ENCODE measurements around the gene ITGA3.

The ITGA3 gene

DNA sequence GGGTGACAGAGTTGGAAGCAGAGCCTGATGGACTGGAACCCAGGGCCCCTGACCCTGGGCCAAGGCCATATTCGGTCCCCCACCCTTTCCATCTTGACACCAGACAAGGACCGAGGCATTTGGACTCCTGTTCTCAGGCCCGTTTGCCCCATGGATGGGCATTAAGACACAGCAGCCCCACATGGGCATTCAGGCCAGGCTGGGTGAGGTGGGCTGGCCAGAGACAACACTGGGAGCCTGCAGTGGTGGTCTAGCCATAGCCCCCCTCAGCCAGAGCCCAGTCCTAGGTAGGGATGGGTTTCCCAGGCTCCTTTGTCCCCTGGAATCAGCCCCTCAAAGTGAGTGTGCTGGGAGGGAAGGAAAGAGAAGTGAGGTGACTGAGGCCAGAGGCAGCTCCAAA is 40.8 kb downstream of the ITGA3 start:
- no peak for DNase-seq

- no peak for DNase-seq
These were observed 41.5 kb downstream of the ITGA3 start for GRCh38 chr17:50097455-50097854.

DNA sequence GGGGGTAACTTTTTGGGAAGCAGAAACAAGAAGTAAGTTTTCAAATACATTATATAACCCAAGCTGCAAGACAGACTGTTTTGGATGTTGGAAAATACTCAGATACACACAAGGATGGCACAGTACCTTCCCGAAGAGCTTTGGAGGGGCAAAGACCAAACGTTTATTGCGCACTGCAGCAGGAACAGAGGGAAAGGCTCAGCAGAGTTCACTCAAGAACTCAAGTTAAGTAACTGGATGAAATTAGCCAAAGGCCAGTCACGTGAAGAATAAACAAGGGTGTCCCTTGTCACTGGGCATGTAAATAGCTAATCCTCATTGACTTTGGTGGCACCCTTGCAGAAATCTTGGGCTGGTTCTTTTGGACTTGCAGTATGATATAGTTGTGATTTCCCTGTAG is 42.0 kb downstream of the ITGA3 start:
- no peak for DNase-seq

DNA sequence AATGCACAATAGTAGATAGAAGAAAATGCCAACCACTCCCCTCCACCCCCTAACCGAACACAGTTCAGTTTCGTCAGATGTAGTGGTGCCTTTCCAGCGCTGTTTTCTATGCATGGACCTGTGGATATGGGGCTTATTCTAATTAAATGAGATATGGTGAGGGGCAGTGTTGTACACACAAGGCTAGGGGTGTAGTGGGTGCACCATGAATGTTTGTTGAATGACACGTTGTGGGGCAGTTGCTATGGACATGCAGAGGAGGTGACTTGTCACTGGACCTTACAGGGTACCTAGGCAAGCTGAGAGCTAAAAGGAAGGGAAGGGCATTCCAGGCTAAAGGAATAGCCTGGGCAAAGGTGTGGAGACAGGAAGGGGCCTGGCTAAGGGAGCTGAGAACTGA is 42.7 kb downstream of the ITGA3 start:
- DNase-seq: no peak

DNA sequence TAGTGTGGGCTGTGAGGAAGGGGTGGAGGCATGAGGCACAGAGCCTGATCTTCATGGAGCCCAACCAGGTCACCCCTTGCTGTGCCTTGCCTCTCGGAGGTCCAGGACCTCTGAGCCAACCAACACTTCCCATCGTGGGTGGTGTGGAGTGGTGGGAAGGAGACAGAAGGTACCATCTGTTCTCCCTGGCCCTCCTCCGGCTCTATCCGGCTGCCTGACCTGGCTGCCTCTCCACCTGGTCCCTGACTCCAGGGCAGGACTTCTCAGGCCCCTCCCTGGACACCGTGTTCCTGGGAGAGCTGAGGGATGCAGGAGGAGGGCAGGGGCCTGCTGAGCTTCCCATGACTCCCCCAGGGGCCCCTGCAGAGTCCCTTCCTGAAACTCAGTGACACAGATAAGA is 43.1 kb downstream of the ITGA3 start:
- DNase-seq: no peak

DNA sequence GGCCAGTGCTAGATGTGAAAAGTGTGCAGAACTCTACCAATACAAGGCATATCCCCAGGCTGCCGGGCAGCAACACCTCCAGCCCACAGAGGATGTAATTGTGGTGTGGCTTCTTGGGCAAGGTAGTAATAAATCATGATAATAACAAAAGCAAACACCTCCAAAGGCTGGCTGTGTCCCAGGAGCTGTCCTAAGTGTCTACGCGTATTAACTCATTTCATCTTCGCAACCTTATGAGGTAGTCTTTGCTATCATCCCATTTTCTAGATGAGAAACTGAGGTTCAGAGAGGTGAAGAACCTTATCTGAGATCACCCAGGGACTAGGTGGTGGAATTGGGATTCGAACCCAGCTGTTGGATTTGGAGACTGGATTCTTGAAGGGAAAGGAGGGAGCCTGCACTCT is 44.6 kb downstream of the ITGA3 start:
- DNase-seq: no peak

DNA sequence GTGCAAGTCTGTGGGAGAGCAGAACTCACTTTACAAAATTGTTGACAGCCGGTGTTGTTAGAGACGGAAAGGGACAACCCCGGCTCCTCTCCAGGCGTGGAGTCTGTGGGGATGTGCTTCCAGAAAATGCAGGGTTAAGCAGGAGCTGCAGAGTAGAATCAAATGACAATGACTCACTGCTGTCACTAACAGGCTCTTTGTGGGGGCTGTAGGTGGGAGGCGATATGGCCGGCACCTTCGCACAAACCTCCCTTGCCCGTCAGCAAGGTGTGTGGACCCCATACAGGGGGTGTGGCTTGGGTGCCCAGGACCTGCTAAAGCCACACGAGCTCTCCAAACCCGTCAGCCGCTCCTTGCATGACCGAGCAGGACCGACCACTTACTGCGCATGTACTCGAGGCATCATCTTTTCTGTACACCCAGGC is 45.0 kb downstream of the ITGA3 start:
- DNase-seq: no peak

- DNase-seq: no peak
These were observed 45.6 kb downstream of the ITGA3 start for GRCh38 chr17:50101346-50102163.

GRCh38 chr17:50102164-50102991 is 46.5 kb downstream of the ITGA3 start:
- no peak for DNase-seq

DNA sequence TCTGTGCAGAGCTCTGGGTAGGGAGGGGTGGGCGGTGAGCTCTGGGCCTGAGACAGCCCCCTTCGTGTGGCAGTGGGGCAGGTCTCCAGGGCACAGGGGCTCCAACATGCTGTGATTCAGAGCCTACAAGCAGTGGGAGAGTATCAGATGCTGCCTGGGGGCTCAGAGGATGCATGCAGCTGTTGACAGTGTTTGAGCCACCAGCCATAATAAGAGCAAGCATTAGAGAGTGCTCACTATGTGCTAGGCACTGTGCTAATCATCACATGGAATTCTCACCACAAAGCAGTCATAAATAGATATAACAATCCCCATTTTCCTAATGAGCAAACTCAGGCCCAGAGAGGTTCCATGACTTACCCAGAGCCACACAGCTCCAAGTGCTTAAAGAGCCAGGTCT is 47.3 kb downstream of the ITGA3 start:
- no peak for DNase-seq

- DNase-seq: no peak
These were observed 48.0 kb downstream of the ITGA3 start for GRCh38 chr17:50103941-50104340.

DNA sequence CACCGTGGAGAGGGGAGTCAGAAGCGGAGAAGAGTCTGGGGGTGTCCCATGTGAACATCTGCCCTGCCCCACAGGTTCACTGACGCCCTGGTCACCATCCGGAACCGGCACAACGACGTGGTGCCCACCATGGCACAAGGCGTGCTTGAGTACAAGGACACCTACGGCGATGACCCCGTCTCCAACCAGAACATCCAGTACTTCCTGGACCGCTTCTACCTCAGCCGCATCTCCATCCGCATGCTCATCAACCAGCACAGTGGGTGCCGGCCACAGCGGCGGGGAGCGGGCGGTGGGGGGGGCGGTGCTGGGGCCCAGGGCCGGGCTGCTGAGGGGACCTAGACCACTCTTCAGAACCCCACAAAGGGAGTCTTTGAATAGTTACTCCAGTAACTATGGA is 49.9 kb downstream of the ITGA3 start:
- DNase-seq: no peak

DNA sequence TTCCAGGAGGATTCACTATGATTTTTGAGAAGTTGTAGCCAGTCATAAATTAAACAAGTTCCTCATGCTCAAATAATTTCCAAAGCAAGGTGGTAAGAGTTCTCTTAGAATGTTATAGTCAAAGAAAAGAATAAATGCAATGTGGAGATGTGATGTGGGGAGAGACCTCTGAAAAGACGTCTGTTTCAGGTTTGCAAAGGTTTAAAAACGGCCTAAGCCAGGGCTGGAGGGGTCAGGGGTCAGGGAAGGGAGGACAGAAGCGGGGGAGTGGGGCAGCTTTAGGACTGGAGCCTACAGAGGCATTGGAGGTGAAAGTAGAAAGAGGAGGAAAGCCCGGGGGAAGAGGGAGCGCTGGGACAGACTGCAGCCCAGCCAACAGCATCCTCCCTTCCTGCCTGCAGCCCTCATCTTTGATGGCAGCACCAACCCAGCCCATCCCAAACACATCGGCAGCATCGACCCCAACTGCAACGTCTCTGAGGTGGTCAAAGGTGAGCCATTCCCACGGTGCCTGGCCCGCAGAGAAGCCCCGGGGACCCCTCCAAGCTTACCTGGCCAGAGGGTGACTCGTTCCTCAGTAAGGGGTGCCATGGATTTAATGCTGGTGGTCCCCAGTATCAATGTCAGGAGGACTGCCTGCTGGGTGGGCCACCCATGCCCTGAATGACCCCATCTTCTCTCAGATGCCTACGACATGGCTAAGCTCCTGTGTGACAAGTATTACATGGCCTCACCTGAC is 50.7 kb downstream of the ITGA3 start:
- DNase-seq: no peak

DNA sequence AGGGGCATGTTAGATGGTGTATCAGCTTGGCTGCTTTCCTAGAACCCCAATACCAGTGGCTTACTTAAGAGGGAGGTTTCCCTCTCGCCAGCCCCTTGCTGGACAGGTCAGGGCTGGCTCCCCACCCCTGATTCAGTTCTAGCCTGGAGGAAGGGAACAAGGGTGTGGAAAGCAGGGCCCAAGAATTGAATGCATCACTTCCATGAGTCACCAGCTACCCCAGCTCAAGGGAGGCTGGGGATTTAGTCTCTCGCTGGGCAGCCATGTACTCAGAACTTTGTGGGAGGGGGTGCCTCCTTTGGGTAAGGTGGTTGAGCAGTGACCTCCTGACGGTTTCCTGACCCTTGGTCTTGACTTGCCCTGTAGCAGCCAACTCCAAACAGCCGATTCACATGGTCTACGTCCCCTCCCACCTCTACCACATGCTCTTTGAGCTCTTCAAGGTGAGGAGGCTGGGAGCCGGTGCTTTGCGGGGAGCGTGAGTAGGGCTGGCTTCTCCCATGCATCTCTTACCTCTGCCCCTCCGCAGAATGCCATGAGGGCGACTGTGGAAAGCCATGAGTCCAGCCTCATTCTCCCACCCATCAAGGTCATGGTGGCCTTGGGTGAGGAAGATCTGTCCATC is 52.0 kb downstream of the ITGA3 start:
- DNase-seq: no peak

DNA sequence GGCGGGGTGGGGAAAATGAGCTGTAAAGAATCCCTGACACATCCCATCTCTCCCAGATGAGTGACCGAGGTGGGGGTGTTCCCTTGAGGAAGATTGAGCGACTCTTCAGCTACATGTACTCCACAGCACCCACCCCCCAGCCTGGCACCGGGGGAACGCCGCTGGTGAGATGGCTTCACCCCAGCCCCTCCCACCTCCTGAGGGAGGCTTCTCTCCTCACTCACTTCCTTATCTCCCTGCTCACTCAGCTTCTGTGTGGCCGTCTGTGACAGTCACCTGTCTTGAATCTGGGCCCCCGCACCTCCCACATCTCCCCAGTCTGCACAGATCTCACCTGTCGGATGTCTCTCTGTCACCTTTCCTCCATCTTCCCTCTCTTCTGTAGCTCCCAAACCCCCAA is 52.6 kb downstream of the ITGA3 start:
- DNase-seq: no peak

DNA sequence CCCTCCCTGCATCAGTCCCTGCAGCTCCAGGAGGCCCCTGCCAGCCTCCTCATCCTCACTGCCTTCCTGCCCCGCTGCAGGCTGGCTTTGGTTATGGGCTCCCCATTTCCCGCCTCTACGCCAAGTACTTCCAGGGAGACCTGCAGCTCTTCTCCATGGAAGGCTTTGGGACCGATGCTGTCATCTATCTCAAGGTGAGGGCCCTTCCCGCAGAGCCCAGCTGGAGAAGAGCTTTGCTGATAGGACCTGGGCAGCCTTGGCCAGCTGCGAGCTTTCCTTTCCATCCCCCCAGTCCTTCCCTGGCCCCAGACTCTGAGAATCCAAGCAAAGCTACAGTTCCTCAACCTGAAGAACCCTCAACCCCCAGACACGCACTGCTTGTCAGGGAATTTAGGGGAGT is 53.3 kb downstream of the ITGA3 start:
- DNase-seq: no peak

DNA sequence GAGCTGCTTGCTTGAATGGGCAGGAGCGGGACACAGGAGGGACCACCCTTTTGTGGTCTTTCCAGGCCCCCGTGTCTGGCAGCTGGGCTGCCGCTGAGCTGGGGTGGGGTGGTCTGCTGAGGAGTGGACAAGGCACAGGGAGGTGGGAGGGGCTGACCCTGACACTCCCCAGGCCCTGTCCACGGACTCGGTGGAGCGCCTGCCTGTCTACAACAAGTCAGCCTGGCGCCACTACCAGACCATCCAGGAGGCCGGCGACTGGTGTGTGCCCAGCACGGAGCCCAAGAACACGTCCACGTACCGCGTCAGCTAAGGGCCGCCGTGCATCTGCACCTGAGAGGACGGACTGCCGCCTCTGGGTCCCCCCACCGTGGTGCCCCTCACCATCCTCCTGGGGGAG is 53.9 kb downstream of the ITGA3 start:
- DNase-seq: no peak

DNA sequence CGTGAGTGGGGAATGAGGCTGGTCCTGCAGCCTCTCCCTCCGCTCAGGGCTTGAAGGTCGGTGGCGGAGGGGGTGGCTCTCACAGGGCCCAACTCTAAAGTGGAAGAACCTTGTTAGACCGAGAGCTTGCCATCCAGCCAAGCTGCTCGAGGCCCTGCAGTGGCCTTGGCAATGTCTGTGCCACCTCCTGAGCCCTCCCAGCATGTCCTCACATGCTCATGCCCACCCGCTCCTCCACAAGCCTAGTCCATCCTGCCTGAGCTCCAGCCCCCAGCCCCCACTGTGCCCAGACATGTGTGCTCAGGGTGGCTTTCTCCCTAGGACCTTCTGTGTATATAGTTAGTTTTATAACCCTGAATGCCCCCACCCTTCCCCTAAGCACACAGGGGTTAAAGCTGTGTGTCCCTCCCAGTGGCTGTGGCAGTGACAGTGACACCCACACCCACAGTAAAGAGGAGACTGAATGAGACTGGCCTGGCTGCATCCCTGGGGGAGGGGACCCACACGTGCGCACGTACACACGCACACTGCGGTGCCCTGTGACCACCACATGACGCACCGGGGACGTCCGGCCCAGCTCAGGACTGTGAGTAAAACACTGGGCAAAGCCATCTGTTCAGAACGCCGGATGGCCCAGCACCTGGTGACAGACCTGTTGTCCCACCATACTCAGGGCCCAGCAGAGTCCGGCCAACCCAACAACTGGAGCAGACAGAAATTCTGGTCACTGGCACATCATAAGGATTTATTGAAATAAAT is 54.9 kb downstream of the ITGA3 start:
- no peak for DNase-seq

DNA sequence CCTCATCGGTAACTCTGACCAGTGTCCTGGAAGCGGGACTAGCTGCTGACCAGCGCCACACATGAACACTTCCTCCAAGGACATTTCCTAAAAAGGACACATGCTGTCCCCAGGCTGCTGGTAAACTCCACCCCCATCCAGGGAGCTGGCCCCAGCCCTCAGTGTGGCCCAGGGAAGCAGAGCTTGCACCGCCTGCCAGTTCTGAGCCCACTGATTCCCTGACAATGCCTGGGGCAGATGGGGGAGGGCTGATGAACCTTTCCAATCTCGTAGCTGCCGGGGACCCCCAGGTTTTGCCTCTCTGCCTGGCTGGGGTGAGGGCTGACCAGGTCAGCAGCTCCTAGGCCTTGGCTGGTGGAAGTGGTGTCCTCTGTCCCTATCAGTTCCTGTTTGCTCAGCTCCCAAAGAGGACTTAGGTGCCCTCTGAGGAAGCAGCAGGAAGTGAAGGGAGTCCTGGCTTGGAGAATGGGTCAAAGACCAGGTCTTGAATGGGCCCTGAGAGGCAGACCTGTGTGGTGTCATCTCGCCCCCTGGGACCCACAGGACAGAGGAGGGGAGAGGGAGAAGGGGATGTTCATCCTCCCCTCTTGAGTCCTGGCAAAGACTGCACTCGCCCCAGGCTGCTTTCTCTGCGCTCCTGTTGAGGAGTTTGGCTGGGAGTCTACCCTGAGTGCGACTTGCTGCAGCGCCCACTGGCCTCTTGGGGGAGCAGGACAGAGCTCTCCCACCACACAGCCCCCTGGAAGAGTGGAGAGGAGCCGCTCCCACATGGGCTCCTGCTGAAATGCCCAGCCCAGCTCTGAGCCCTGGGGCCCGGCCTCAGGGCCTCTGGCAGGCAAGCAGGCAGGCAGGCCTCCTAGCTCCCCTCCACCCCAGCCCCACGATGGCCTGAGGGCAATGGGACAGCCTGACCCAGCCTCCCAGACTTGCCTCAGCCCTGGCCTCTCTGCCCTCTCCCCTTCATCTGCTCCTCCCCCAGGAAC is 56.1 kb downstream of the ITGA3 start:
- DNase-seq: no peak

DNA sequence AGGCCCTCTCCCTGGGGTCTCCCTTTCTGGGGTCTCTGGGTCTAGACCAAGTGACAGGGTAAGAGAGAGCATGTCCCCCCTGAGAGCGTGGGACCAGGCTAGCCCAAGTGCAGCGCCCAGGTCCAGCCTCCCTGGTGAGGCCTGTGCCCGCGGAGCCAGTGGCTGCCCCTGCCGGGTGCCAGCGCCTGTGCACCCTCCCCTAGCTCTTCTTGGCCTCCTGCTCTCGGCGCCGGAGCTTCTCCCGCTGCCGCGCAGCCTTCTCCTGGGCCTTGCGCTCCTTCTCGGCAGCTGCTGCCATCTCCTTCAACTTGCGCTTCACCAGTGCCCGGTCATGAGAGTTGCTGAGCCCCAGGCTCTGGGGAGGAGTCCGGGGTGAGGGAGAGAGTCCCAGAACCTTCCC is 56.8 kb downstream of the ITGA3 start:
- DNase-seq: no peak

Measured in GOT3 (cell line).